GM12878 (cell line): ENCODE data around the gene EVX2. TPM values are rescaled to one million over a fixed set of nuclear protein-coding genes. Genes with fewer than 3 reads are reported as not detected.

Experiments used
- ATAC-seq: fragments of 200-7000 bp; cut with Tn5 transposase; 3 replicates; pipeline ENCODE4 v1.9.1; 2020; ENCODE audit warnings: mild to moderate bottlenecking, moderate library complexity
- BruUV-seq: library from RNA; stranded (reverse); fragments of 400-500 nt; replicated peaks from 2 replicates; lab custom pipeline; 2021; lab: Mats Ljungman, UMichigan
- CTCF ChIA-PET: fragments of 300-600 bp; sonication (Branson Sonifier 250); formaldehyde crosslinking; extraction: SDS; loops from one replicate; lab custom pipeline; 2021; ENCODE audit warnings: inconsistent platforms; lab: Yijun Ruan, JAX
- POLR2A ChIA-PET: fragments of 350-600 bp; formaldehyde crosslinking; extraction: SDS; loops from one replicate; lab custom pipeline; 2021; ENCODE audit warnings: inconsistent platforms; lab: Charles Lee
- RAD21 ChIA-PET: fragments of 300-600 bp; sonication (Branson Sonifier 250); formaldehyde crosslinking; loops from one replicate; lab custom pipeline; 2023; ENCODE audit warnings: antibody characterized with exemption; ENCODE audit not compliant: unreplicated experiment; lab: Charles Lee
- SMC1A ChIA-PET: fragments of 300-600 bp; sonication (Branson Sonifier 250); formaldehyde crosslinking; loops from one replicate; lab custom pipeline; 2023; ENCODE audit not compliant: unreplicated experiment, uncharacterized antibody; lab: Charles Lee
- DNase-seq: peaks from one replicate; pipeline ENCODE4 v3.0.0-alpha.2; 2011; ENCODE audit warnings: low read depth, low spot score
- FAIRE-seq: peaks from 3 replicates; lab custom pipeline; 2011; peaks lifted over from hg19 to GRCh38; lab: Jason Lieb, UNC
- H2AFZ ChIP-seq: 2 replicates; pipeline ENCODE4 v1.6.0; 2011; ENCODE audit warnings: low read depth, low read length, control low read depth; ENCODE audit not compliant: control insufficient read depth
- H3K27ac ChIP-seq: 2 replicates; pipeline ENCODE4 v1.5.1; 2011; ENCODE audit warnings: control low read depth; ENCODE audit not compliant: control insufficient read depth, insufficient read depth
- H3K27me3 ChIP-seq, 2 experiments: replicated peaks in 1 of 2; 2 replicates each; pipeline versions ENCODE4 v1.6.0 to v1.6.1; 2011; ENCODE audit warnings: low read length in 1 of 2; ENCODE audit not compliant: control insufficient read depth in 2 of 2, insufficient read depth in 2 of 2
- H3K36me3 ChIP-seq, 2 experiments: 2 replicates each; pipeline ENCODE4 v1.5.1; 2011; ENCODE audit warnings: low read length in 1 of 2; ENCODE audit not compliant: control insufficient read depth in 2 of 2, insufficient read depth in 2 of 2
- H3K4me1 ChIP-seq: 2 replicates; pipeline ENCODE4 v1.6.1; 2011; ENCODE audit warnings: mild to moderate bottlenecking, low read length, moderate library complexity, mixed read lengths; ENCODE audit not compliant: control insufficient read depth, insufficient read depth
- H3K4me2 ChIP-seq: 2 replicates; pipeline ENCODE4 v1.6.0; 2011; ENCODE audit warnings: control low read depth; ENCODE audit not compliant: control insufficient read depth, insufficient read depth
- H3K4me3 ChIP-seq: fragments of 200-600 bp; sonication (generic); 2 replicates; pipeline ENCODE4 v1.5.1; 2016
- H3K79me2 ChIP-seq: 2 replicates; pipeline ENCODE4 v1.6.0; 2011; ENCODE audit warnings: low read length; ENCODE audit not compliant: control insufficient read depth, insufficient read depth
- H3K9ac ChIP-seq: 2 replicates; pipeline ENCODE4 v1.8.0; 2011; ENCODE audit warnings: low read length, control low read depth, mixed read lengths; ENCODE audit not compliant: control insufficient read depth, insufficient read depth
- H3K9me3 ChIP-seq: replicated peaks from 3 replicates; pipeline ENCODE4 v1.5.1; 2011; ENCODE audit warnings: mild to moderate bottlenecking, low read length; ENCODE audit not compliant: control insufficient read depth, insufficient read depth
- H4K20me1 ChIP-seq: 2 replicates; pipeline ENCODE4 v1.6.0; 2011; ENCODE audit not compliant: control insufficient read depth, insufficient read depth
- BACH1 ChIP-seq: fragments of 450-650 bp; IDR thresholded peaks from 2 replicates; pipeline ENCODE4 v1.6.1; 2017; ENCODE audit warnings: mild to moderate bottlenecking, borderline replicate concordance
- CHD2 ChIP-seq: IDR thresholded peaks from 2 replicates; pipeline ENCODE4 v1.6.1; 2011; ENCODE audit warnings: low read depth, low read length, improper control_type of control experiment, borderline replicate concordance
- CTCF ChIP-seq, 3 experiments: IDR thresholded peaks in 2 of 3; conservative IDR thresholded peaks in 1 of 3; 2 replicates each; pipeline ENCODE4 v1.5.1; 2011; ENCODE audit warnings: low read depth in 3 of 3, low read length in 3 of 3, mild to moderate bottlenecking in 3 of 3, control low read depth in 2 of 3, moderate library complexity in 2 of 3, inconsistent platforms in 1 of 3, mixed read lengths in 1 of 3; ENCODE audit not compliant: control insufficient read depth in 2 of 3, insufficient read depth in 1 of 3; ENCODE audit errors: extremely low read depth in 1 of 3
- EED ChIP-seq: sonication (generic); IDR thresholded peaks from 2 replicates; pipeline ENCODE4 v1.6.1; 2016; ENCODE audit warnings: antibody characterized with exemption, low read depth
- ESRRA ChIP-seq: IDR thresholded peaks from 2 replicates; pipeline ENCODE4 v1.6.1; 2012; ENCODE audit warnings: mild to moderate bottlenecking, low read length, improper control_type of control experiment
- HDAC2 ChIP-seq: fragments of 200-600 bp; sonication (generic); IDR thresholded peaks from 2 replicates; pipeline ENCODE4 v1.6.1; 2017
- IKZF2 ChIP-seq, 2 experiments: fragments of 450-650 bp; IDR thresholded peaks; 2 replicates each; pipeline ENCODE4 v1.6.1; 2017; ENCODE audit warnings: mild to moderate bottlenecking in 2 of 2, moderate library complexity in 2 of 2
- POLR2A ChIP-seq: IDR thresholded peaks from 2 replicates; pipeline ENCODE4 v1.6.1; 2011; ENCODE audit warnings: low read depth, mild to moderate bottlenecking, low read length
- RAD51 ChIP-seq: fragments of 450-650 bp; IDR thresholded peaks from 2 replicates; pipeline ENCODE4 v1.6.1; 2016; ENCODE audit warnings: moderate library complexity, mild to moderate bottlenecking, inconsistent platforms
- RELA ChIP-seq: fragments of 450-650 bp; IDR thresholded peaks from 2 replicates; pipeline ENCODE4 v1.8.0; 2014; ENCODE audit warnings: borderline replicate concordance; ENCODE audit not compliant: partially characterized antibody
- SMARCA5 ChIP-seq: fragments of 450-650 bp; IDR thresholded peaks from 2 replicates; pipeline ENCODE4 v1.6.1; 2017; ENCODE audit warnings: mild to moderate bottlenecking
- SMC3 ChIP-seq: IDR thresholded peaks from 2 replicates; pipeline ENCODE4 v1.6.1; 2011; ENCODE audit warnings: low read length, improper control_type of control experiment, borderline replicate concordance
- SREBF2 ChIP-seq: IDR thresholded peaks from 2 replicates; pipeline ENCODE4 v1.6.1; 2012; ENCODE audit warnings: mild to moderate bottlenecking, low read length
- ZNF207 ChIP-seq: fragments of 450-650 bp; IDR thresholded peaks from 2 replicates; pipeline ENCODE4 v1.6.1; 2014; ENCODE audit warnings: antibody characterized with exemption, mild to moderate bottlenecking, borderline replicate concordance
- ZZZ3 ChIP-seq: IDR thresholded peaks from 2 replicates; pipeline ENCODE4 v1.6.1; 2011; ENCODE audit warnings: low read depth; ENCODE audit not compliant: control insufficient read depth, insufficient read length
- WGBS: methylation state at CpG from one replicate; pipeline ENCODE4 v1.1.6; 2016; ENCODE audit warnings: low lambda C conversion rate; ENCODE audit not compliant: insufficient replicate concordance, insufficient coverage; ENCODE audit errors: missing lambda C conversion rate; 5-methylcytosine and 5-hydroxymethylcytosine counted together
- in situ Hi-C: fragments of 300-500 bp; cut with MboI; formaldehyde crosslinking; loops from 9 replicates; pipeline ENCODE4 v1.14.3; 2018; ENCODE audit warnings: mixed read lengths
- intact Hi-C: fragments of 100-400 bp; cut with micrococcal nuclease; formaldehyde crosslinking; loops from one replicate; pipeline ENCODE4 v1.14.2; 2022; ENCODE audit not compliant: unreplicated experiment
- polyA plus RNA-seq, 11 experiments: library from polyadenylated mRNA; depleted of rRNA in 4 of 11; unstranded in 6 of 11; stranded (reverse) in 5 of 11; fragments of >200 nt; fragmentation: Nextera tagmentation in 4 of 11; fragmentation: Illumina TruSeq in 1 of 11; extraction: Ambion mirVana in 4 of 11; extraction: Trizol in 1 of 11; gene quantifications; 1 replicate in 1 of 11; 2 replicates in 10 of 11; pipeline versions ENCODE4 v1.2.1 to v1.2.3, GENCODE V29; 2011 to 2016; ENCODE audit warnings: inconsistent platforms in 2 of 11, missing spikeins in 2 of 11, low read depth in 1 of 11
- total RNA-seq, 4 experiments: library from RNA; depleted of rRNA in 3 of 4; stranded (reverse); fragments of >200 nt in 3 of 4; fragmentation: Illumina TruSeq in 1 of 4; extraction: Trizol in 1 of 4; gene quantifications; 2 replicates each; pipeline versions ENCODE4 v1.2.1 to v1.2.3, GENCODE V29; 2013 to 2021
- TF ChIP-seq, protein P1 (sequence below): IDR thresholded peaks from 2 replicates; pipeline ENCODE4 v1.6.1; 2012; ENCODE audit warnings: low read depth, low read length, improper control_type of control experiment

Gene EVX2
- total and polyA plus RNA-seq, 10 of the 15 experiments (the other 5 are each of a cell fraction or from before 2014, with no cell fraction given), result not detected

DNA sequence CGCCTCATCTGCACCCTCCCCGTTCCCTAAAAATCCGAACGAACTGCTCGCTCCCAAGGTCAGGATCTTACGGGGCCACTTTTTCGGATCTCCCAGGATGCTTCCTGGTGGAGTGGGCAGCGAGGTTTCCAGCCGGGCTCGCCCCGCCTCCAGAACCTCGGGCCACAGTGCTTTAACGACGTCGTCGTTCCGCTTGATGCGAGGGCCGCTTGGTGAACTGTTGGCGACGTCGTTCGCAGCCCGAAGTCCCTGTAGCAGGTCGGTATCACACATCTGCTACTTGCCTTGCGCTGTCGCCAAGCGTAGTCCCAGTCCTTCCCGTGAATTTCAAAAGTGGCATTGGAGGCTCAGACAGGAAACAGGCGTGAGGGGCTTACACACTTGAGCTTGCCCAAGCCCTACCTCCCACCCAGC is 15.3 kb downstream of the EVX2 start:
- Histone ChIP-seq H3K27me3 (peaks cover 17 to 39% of the 10 kb centered on the region in 2 experiments), H3K4me3 (no peak overlapping the region), H3K9me3 (no peaks in the 10 kb centered on the region; the same call in 1 of the 3 replicates), H2AFZ (no peak overlapping the region), H3K4me2 (no peak overlapping the region), H3K36me3 (no peaks in the 10 kb centered on the region), H3K9ac (no peak overlapping the region), H4K20me1 (no peaks in the 10 kb centered on the region), H3K27ac (no peak overlapping the region), H3K4me1 (no peaks in the 10 kb centered on the region; the same call in 1 of the 2 replicates), H3K79me2 (no peaks in the 10 kb centered on the region)
- 32% methylated on average over 30 of the region's 30 CpGs for WGBS
- in situ Hi-C loops (no loop called here), intact Hi-C loops (no loop called here)
- CTCF ChIA-PET, result no interaction called here
- RAD21 ChIA-PET, result no interaction called here
- SMC1A ChIA-PET, result no interaction called here
- POLR2A ChIA-PET, result no interaction called here
- FAIRE-seq, result no peak
- BruUV-seq, result no TSS peak
- ATAC-seq, result no peak
- DNase-seq, result no peak
- TF ChIP-seq RAD51 (no peak), SMARCA5 (no peak), RELA (no peak), CHD2 (no peak), ZZZ3 (no peak), HDAC2 (no peak), IKZF2 (IDR thresholded peaks at IDR 0.05) (no peak), ZNF207 (no peak), ESRRA (no peak), SMC3 (no peak), EED (no peak), SREBF2 (no peak), BACH1 (no peak), CTCF (IDR thresholded peaks at IDR 0.05 in 2 of 3, conservative IDR thresholded peaks at IDR 0.05 in 1 of 3; ENCODE audit: control insufficient read depth in 2 of 3, extremely low read depth in 1 of 3, insufficient read depth in 1 of 3, low read depth in 3 of 3, low read length in 3 of 3) (no peak), POLR2A (no peak)
- TF ChIP-seq, protein P1, sequence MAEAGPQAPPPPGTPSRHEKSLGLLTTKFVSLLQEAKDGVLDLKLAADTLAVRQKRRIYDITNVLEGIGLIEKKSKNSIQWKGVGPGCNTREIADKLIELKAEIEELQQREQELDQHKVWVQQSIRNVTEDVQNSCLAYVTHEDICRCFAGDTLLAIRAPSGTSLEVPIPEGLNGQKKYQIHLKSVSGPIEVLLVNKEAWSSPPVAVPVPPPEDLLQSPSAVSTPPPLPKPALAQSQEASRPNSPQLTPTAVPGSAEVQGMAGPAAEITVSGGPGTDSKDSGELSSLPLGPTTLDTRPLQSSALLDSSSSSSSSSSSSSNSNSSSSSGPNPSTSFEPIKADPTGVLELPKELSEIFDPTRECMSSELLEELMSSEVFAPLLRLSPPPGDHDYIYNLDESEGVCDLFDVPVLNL, result no peak
